ENCODE measurements around the gene TMEM89. TPM values are rescaled to one million over a fixed set of nuclear protein-coding genes. Genes with fewer than 3 reads are reported as not detected.

TMEM89 gene
- total RNA-seq, 1 experiment from 2014 or later, result 0.74 TPM

- no peak overlapping the region for H2AK5ac ChIP-seq (ENCODE audit: insufficient read length, low read length)
- H3K36me3 Mint-ChIP-seq (ENCODE audit: insufficient read depth in 1 of 3, low read depth in 3 of 3), result peaks cover 0 to 21% (median 0%) of the 10 kb centered on the region in 3 experiments; a peak in 5 of 7 replicates
- no peak overlapping the region for H4K5ac ChIP-seq (ENCODE audit: insufficient read length, low read depth, low read length)
- no peak overlapping the region for H2BK120ac ChIP-seq (ENCODE audit: low read depth, low read length, poor library complexity, severe bottlenecking)
- no peak overlapping the region for H3K27ac Mint-ChIP-seq
- no peaks in the 10 kb centered on the region for H3K23me2 ChIP-seq (ENCODE audit: insufficient read length, low read depth, low read length, poor library complexity, severe bottlenecking)
- H3T11ph ChIP-seq (ENCODE audit: low read length), result no peak overlapping the region
- no peaks in the 10 kb centered on the region for H3K79me1 ChIP-seq (ENCODE audit: insufficient read depth, low read depth, low read length, poor library complexity, severe bottlenecking)
- no peak overlapping the region for H3K4me2 ChIP-seq (ENCODE audit: insufficient read depth, insufficient read length, low read length)
- WGBS (ENCODE audit: extremely low coverage, insufficient read length, low lambda C conversion rate), result no CpG with 5 or more reads among the region's 4 CpGs
- DNase-seq, result no peak
- no peak overlapping the region for H3K18ac ChIP-seq (ENCODE audit: insufficient read length, low read depth, low read length)
- H2BK12ac ChIP-seq (ENCODE audit: insufficient read length, low read depth, low read length), result no peak overlapping the region
- H4K8ac ChIP-seq (replicated peaks; ENCODE audit: insufficient read length, low read depth, low read length), result no peak overlapping the region
- no peak overlapping the region for H3K27ac ChIP-seq (ENCODE audit: insufficient read length, low read depth, low read length)
- no peaks in the 10 kb centered on the region for H3K9me3 ChIP-seq (ENCODE audit: control insufficient read depth, low read depth, low read length)
- H4K91ac ChIP-seq (ENCODE audit: insufficient read length, low read depth, low read length), result no peak overlapping the region
- no peaks in the 10 kb centered on the region for H3K9me3 Mint-ChIP-seq
- H3K4me1 ChIP-seq (ENCODE audit: insufficient read depth, low read length), result no peaks in the 10 kb centered on the region
- no peak overlapping the region for H2BK15ac ChIP-seq (ENCODE audit: low read depth, low read length)
- H3K4ac ChIP-seq (ENCODE audit: low read depth, low read length), result no peak overlapping the region
- H3K4me3 Mint-ChIP-seq, result no peak overlapping the region
- no peaks in the 10 kb centered on the region for H3K27me3 Mint-ChIP-seq (ENCODE audit: low read depth)
- no peak overlapping the region for H3K23ac ChIP-seq (ENCODE audit: insufficient read length, low read depth, low read length)
- no peak overlapping the region for H3K56ac ChIP-seq (ENCODE audit: insufficient read length, low read depth, low read length)
- no peaks in the 10 kb centered on the region for H3K79me2 ChIP-seq (ENCODE audit: insufficient read depth, low read length)
- no peak overlapping the region for H3K14ac ChIP-seq (ENCODE audit: insufficient read depth, low read length)
- H3K4me1 Mint-ChIP-seq, result no peaks in the 10 kb centered on the region
- TF ChIP-seq CTCF (conservative IDR thresholded peaks at IDR 0.05), result no peak
- H2BK20ac ChIP-seq (ENCODE audit: low read depth, low read length, poor library complexity, severe bottlenecking), result no peak overlapping the region
- no peaks in the 10 kb centered on the region for H3K27me3 ChIP-seq (ENCODE audit: insufficient read depth, low read length)
- H4K20me1 ChIP-seq (ENCODE audit: control insufficient read depth, insufficient read depth, insufficient read length), result no peaks in the 10 kb centered on the region
- H3K9ac ChIP-seq (ENCODE audit: extremely low read depth, insufficient read length, low read length), result no peak overlapping the region
- H2AFZ ChIP-seq (ENCODE audit: low read length), result no peak overlapping the region
- H2BK5ac ChIP-seq (ENCODE audit: insufficient read length, low read length), result no peak overlapping the region
These were observed 44.9 kb downstream of the TMEM89 start for GRCh38 chr3:48576647-48577046.

Data from H9 (cell line).